ENCODE results near the gene ADGRB2.

DNA sequence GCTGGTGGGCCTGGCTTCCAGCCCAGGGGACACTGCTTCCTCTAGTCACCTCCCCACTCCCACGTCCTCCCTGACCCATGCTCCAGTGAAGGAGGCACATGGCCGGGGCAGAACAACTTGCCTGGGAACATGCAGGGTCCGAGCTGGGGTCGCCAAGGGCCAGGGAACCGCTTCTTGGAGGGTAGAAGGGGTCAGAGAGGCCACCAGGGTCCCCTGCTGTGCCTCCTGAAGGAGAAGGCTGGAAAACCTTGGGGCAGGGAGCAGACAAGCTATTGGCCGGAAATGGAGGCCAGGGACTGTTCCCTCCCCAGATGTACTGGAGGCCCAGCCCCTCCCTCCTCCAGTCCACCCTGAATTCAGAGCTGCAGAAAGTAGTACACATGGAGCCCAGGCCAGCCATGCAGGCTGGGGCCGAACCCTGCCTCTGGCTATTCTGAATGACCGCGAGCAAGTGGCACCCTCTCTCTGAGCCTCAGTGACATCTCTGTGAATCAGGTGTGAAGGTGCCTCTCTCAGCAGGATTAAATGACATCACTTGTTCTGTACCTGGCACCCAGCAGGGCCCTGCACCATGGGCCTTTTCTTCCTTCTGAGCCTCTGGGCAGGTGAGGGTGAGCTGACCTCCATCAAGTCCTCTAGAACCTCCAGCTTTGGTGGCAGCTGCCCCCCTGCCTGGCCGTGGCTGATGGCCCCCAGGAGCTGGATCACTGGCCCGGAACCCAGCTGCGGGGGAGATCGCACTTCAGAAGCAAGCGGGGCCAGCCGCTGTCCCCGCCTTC, 35.9 kb upstream of the ADGRB2 start:
- TF ChIP-seq, protein P1, sequence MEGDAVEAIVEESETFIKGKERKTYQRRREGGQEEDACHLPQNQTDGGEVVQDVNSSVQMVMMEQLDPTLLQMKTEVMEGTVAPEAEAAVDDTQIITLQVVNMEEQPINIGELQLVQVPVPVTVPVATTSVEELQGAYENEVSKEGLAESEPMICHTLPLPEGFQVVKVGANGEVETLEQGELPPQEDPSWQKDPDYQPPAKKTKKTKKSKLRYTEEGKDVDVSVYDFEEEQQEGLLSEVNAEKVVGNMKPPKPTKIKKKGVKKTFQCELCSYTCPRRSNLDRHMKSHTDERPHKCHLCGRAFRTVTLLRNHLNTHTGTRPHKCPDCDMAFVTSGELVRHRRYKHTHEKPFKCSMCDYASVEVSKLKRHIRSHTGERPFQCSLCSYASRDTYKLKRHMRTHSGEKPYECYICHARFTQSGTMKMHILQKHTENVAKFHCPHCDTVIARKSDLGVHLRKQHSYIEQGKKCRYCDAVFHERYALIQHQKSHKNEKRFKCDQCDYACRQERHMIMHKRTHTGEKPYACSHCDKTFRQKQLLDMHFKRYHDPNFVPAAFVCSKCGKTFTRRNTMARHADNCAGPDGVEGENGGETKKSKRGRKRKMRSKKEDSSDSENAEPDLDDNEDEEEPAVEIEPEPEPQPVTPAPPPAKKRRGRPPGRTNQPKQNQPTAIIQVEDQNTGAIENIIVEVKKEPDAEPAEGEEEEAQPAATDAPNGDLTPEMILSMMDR (IDR thresholded peaks at IDR 0.05; ENCODE audit: insufficient read depth, low read length, poor library complexity, severe bottlenecking): no peak
- TF ChIP-seq EZH2phosphoT487 (conservative IDR thresholded peaks at IDR 0.05; ENCODE audit: low read length): no peak
